HEK293 (cell line): ENCODE measurements around the gene ACOD1.

ENCODE experiments used
- CTCF ChIA-PET: fragments of 350-600 bp; formaldehyde crosslinking; extraction: SDS; loops from one replicate; lab custom pipeline; 2021; ENCODE audit warnings: antibody characterized with exemption; lab: Yijun Ruan, JAX
- POLR2A ChIA-PET: fragments of 300-600 bp; formaldehyde crosslinking; extraction: SDS; loops from one replicate; lab custom pipeline; 2020; ENCODE audit warnings: antibody characterized with exemption, inconsistent platforms; lab: Yijun Ruan, JAX
- H3K27ac ChIP-seq: fragments of 200-500 bp; sonication (Bioruptor generic); 2 replicates; pipeline ENCODE4 v1.5.1; 2014; ENCODE audit warnings: low read depth, low read length, control low read depth, inconsistent platforms; ENCODE audit errors: extremely low read depth
- H3K36me3 ChIP-seq, 2 experiments: fragments of 200-500 bp in 1 of 2; sonication (Bioruptor generic) in 1 of 2; 1 replicate in 1 of 2; 2 replicates in 1 of 2; pipeline ENCODE4 v1.5.1; 2014 to 2017; ENCODE audit warnings: inconsistent platforms in 2 of 2, low read length in 2 of 2; ENCODE audit not compliant: control insufficient read depth in 2 of 2, insufficient read depth in 1 of 2
- H3K4me1 ChIP-seq: fragments of 200-500 bp; sonication (Bioruptor generic); 2 replicates; pipeline ENCODE4 v1.5.1; 2014; ENCODE audit warnings: mild to moderate bottlenecking, low read length, inconsistent platforms; ENCODE audit not compliant: control insufficient read depth, insufficient read depth
- H3K4me3 ChIP-seq: 2 replicates; pipeline ENCODE4 v1.5.1; 2011; ENCODE audit warnings: low read depth, mild to moderate bottlenecking, control low read depth, low read length, moderate library complexity
- H3K9me3 ChIP-seq: fragments of 200-500 bp; sonication (Bioruptor generic); 2 replicates; pipeline ENCODE4 v1.5.1; 2014; ENCODE audit warnings: low read depth, low read length, inconsistent platforms; ENCODE audit not compliant: control insufficient read depth, insufficient read depth
- MZF1 ChIP-seq: fragments of 450-650 bp; formaldehyde crosslinking; IDR thresholded peaks from 2 replicates; pipeline ENCODE4 v1.5.1; 2017; ENCODE audit warnings: missing biosample characterization, missing genetic modification characterization, borderline replicate concordance
- YY2 ChIP-seq: fragments of 450-650 bp; formaldehyde crosslinking; IDR thresholded peaks from 2 replicates; pipeline ENCODE4 v1.5.1; 2016; ENCODE audit warnings: missing biosample characterization, missing genetic modification characterization
- ZBTB21 ChIP-seq: fragments of 450-650 bp; formaldehyde crosslinking; IDR thresholded peaks from 2 replicates; pipeline ENCODE4 v1.5.1; 2017; ENCODE audit warnings: missing biosample characterization, missing genetic modification characterization
- ZNF10 ChIP-seq: fragments of 450-650 bp; formaldehyde crosslinking; IDR thresholded peaks from 2 replicates; pipeline ENCODE4 v1.5.1; 2017; ENCODE audit warnings: missing biosample characterization, missing genetic modification characterization
- ZNF121 ChIP-seq: fragments of 450-650 bp; formaldehyde crosslinking; IDR thresholded peaks from 2 replicates; pipeline ENCODE4 v1.5.1; 2016; ENCODE audit warnings: missing biosample characterization, missing genetic modification characterization
- ZNF2 ChIP-seq: fragments of 450-650 bp; formaldehyde crosslinking; IDR thresholded peaks from 2 replicates; pipeline ENCODE4 v1.5.1; 2016; ENCODE audit warnings: missing biosample characterization, missing genetic modification characterization
- ZNF311 ChIP-seq: fragments of 450-650 bp; formaldehyde crosslinking; IDR thresholded peaks from 2 replicates; pipeline ENCODE4 v1.5.1; 2017; ENCODE audit warnings: missing biosample characterization, missing genetic modification characterization, borderline replicate concordance
- ZNF624 ChIP-seq: fragments of 450-650 bp; formaldehyde crosslinking; IDR thresholded peaks from 2 replicates; pipeline ENCODE4 v1.5.1; 2017; ENCODE audit warnings: missing biosample characterization, missing genetic modification characterization
- ZNF707 ChIP-seq: fragments of 450-650 bp; formaldehyde crosslinking; IDR thresholded peaks from 2 replicates; pipeline ENCODE4 v1.5.1; 2016; ENCODE audit warnings: missing biosample characterization, missing genetic modification characterization
- ZNF777 ChIP-seq: fragments of 450-650 bp; formaldehyde crosslinking; IDR thresholded peaks from 2 replicates; pipeline ENCODE4 v1.5.1; 2017; ENCODE audit warnings: missing biosample characterization, missing genetic modification characterization, borderline replicate concordance
- TF ChIP-seq, protein P1 (sequence below): fragments of 450-650 bp; formaldehyde crosslinking; IDR thresholded peaks from 2 replicates; pipeline ENCODE4 v1.5.1; 2017; ENCODE audit warnings: missing biosample characterization, missing genetic modification characterization
- TF ChIP-seq, protein P2 (sequence below): fragments of 450-650 bp; formaldehyde crosslinking; IDR thresholded peaks from 2 replicates; pipeline ENCODE4 v1.5.1; 2016; ENCODE audit warnings: missing biosample characterization, missing genetic modification characterization
- TF ChIP-seq, protein P3 (sequence below): fragments of 450-650 bp; formaldehyde crosslinking; IDR thresholded peaks from 2 replicates; pipeline ENCODE4 v1.5.1; 2016; ENCODE audit warnings: missing biosample characterization, missing genetic modification characterization
- TF ChIP-seq, protein P4 (sequence below): fragments of 450-650 bp; formaldehyde crosslinking; IDR thresholded peaks from 2 replicates; pipeline ENCODE4 v1.5.1; 2017; ENCODE audit warnings: missing biosample characterization, mild to moderate bottlenecking, missing genetic modification characterization, moderate library complexity
- TF ChIP-seq, protein P5 (sequence below): fragments of 450-650 bp; formaldehyde crosslinking; IDR thresholded peaks from 2 replicates; pipeline ENCODE4 v1.5.1; 2017; ENCODE audit warnings: missing biosample characterization, missing genetic modification characterization

The ACOD1 gene

DNA sequence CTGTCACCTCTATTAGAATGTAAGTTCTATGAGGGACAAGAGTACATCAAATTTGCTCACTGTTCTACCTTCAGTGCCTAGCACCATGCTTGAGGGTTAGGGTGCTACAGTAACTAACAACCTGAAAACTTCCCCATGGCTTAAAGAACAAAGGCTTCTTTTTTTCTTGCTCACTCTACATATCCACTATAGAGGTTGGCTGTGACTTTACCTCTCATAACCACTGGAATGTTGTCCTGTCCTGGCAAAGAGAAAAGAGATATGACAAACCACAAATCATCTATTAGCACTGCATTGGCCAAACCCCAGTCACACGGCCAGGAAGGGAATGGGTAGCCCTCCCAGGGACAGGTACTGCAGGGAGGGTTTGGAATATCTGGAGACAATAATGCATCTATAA is 23.2 kb upstream of the ACOD1 start (continued):
- TF ChIP-seq, protein P1, sequence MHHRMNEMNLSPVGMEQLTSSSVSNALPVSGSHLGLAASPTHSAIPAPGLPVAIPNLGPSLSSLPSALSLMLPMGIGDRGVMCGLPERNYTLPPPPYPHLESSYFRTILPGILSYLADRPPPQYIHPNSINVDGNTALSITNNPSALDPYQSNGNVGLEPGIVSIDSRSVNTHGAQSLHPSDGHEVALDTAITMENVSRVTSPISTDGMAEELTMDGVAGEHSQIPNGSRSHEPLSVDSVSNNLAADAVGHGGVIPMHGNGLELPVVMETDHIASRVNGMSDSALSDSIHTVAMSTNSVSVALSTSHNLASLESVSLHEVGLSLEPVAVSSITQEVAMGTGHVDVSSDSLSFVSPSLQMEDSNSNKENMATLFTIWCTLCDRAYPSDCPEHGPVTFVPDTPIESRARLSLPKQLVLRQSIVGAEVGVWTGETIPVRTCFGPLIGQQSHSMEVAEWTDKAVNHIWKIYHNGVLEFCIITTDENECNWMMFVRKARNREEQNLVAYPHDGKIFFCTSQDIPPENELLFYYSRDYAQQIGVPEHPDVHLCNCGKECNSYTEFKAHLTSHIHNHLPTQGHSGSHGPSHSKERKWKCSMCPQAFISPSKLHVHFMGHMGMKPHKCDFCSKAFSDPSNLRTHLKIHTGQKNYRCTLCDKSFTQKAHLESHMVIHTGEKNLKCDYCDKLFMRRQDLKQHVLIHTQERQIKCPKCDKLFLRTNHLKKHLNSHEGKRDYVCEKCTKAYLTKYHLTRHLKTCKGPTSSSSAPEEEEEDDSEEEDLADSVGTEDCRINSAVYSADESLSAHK, result no peak
- TF ChIP-seq YY2 (tag by site-specific recombination), result no peak
- TF ChIP-seq ZNF624 (tag by site-specific recombination), result no peak
- no peak for TF ChIP-seq ZNF707 (tag by site-specific recombination)
- no peak for TF ChIP-seq MZF1 (tag by site-specific recombination)

DNA sequence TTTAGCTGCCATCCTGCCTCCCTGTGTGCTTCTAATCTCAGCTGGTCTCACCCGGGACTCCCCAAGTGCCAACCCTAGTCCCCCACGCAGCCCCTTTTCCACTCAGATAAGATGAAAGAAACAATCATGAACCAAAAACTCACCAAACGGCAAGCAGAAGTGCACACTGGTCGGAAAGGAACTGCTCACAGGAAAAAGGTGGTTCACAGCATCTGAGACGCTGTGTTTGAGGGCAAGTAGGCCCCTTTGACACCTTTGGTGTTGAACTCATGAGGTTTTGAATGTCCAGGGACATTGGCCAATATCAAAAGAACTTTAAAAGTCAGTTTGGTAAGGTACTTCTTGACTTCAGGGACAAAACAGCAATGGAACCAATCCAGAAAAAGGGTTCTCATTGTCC is 20.4 kb upstream of the ACOD1 start:
- ChIA-PET CTCF (interaction anchor here (0.9 kb wide), 1 partner anchor 43 kb away, joined by 3 read pairs; no protein-coding TSS in a partner anchor), POLR2A (no interaction called here)
- no peaks in the 10 kb centered on the region for H3K36me3 ChIP-seq
- no peak overlapping the region for H3K27ac ChIP-seq
- no peaks in the 10 kb centered on the region for H3K4me1 ChIP-seq
- no peak overlapping the region for H3K4me3 ChIP-seq
- no peaks in the 10 kb centered on the region for H3K9me3 ChIP-seq
- TF ChIP-seq ZBTB21 (no peak), ZNF121 (tag by site-specific recombination) (no peak), ZNF311 (tag by site-specific recombination) (no peak), ZNF2 (no peak)
- TF ChIP-seq, protein P2, sequence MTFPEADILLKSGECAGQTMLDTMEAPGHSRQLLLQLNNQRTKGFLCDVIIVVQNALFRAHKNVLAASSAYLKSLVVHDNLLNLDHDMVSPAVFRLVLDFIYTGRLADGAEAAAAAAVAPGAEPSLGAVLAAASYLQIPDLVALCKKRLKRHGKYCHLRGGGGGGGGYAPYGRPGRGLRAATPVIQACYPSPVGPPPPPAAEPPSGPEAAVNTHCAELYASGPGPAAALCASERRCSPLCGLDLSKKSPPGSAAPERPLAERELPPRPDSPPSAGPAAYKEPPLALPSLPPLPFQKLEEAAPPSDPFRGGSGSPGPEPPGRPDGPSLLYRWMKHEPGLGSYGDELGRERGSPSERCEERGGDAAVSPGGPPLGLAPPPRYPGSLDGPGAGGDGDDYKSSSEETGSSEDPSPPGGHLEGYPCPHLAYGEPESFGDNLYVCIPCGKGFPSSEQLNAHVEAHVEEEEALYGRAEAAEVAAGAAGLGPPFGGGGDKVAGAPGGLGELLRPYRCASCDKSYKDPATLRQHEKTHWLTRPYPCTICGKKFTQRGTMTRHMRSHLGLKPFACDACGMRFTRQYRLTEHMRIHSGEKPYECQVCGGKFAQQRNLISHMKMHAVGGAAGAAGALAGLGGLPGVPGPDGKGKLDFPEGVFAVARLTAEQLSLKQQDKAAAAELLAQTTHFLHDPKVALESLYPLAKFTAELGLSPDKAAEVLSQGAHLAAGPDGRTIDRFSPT (tag by site-specific recombination), result no peak
- TF ChIP-seq, protein P3, sequence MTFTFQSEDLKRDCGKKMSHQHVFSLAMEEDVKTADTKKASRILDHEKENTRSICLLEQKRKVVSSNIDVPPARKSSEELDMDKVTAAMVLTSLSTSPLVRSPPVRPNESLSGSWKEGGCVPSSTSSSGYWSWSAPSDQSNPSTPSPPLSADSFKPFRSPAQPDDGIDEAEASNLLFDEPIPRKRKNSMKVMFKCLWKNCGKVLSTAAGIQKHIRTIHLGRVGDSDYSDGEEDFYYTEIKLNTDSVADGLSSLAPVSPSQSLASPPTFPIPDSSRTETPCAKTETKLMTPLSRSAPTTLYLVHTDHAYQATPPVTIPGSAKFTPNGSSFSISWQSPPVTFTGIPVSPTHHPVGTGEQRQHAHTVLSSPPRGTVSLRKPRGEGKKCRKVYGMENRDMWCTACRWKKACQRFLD (tag by site-specific recombination), result no peak
- TF ChIP-seq, protein P4, sequence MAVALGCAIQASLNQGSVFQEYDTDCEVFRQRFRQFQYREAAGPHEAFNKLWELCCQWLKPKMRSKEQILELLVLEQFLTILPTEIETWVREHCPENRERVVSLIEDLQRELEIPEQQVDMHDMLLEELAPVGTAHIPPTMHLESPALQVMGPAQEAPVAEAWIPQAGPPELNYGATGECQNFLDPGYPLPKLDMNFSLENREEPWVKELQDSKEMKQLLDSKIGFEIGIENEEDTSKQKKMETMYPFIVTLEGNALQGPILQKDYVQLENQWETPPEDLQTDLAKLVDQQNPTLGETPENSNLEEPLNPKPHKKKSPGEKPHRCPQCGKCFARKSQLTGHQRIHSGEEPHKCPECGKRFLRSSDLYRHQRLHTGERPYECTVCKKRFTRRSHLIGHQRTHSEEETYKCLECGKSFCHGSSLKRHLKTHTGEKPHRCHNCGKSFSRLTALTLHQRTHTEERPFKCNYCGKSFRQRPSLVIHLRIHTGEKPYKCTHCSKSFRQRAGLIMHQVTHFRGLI (tag by site-specific recombination), result no peak
- TF ChIP-seq, all 188 proteins: peak for 0

DNA sequence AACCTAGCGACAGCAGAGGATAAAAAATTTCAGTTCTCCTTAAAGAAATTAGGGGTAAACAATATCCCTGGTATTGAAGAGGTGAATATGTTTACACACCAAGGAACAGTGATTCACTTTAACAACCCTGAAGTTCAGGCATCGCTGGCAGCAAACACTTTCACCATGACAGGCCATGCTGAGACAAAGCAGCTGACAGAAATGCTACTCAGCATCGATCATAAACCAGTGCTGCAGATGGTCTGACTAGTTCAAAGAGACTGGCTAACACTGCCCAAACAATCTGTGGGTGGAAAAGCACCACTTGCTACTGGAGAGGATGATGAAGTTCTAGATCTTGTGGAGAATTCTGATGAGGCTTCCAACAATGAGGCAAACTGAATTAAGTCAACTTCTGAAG is 19.9 kb upstream of the ACOD1 start:
- CTCF ChIA-PET, result interaction anchor here (0.6 to 0.9 kb wide), 2 partner anchors 43 to 75 kb away, joined by 3 to 4 read pairs; no protein-coding TSS in a partner anchor

More for the DNA sequence above, 19.9 kb upstream of the ACOD1 start:
- Histone ChIP-seq H3K4me1 (no peaks in the 10 kb centered on the region), H3K36me3 (no peaks in the 10 kb centered on the region), H3K9me3 (no peaks in the 10 kb centered on the region), H3K4me3 (no peak overlapping the region), H3K27ac (no peak overlapping the region)
- TF ChIP-seq ZNF10 (tag by site-specific recombination) (no peak), ZNF777 (tag by site-specific recombination) (no peak)
- TF ChIP-seq, protein P5, sequence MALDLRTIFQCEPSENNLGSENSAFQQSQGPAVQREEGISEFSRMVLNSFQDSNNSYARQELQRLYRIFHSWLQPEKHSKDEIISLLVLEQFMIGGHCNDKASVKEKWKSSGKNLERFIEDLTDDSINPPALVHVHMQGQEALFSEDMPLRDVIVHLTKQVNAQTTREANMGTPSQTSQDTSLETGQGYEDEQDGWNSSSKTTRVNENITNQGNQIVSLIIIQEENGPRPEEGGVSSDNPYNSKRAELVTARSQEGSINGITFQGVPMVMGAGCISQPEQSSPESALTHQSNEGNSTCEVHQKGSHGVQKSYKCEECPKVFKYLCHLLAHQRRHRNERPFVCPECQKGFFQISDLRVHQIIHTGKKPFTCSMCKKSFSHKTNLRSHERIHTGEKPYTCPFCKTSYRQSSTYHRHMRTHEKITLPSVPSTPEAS (tag by site-specific recombination), result no peak
- POLR2A ChIA-PET, result no interaction called here
